Gastroesophageal sphincter (tissue), 4 donors: ENCODE data around the gene CNPY4. TPM values are rescaled to one million over a fixed set of nuclear protein-coding genes. Genes with fewer than 3 reads are reported as not detected.
A peak's percentile ranks its signal among the peaks of the same experiment; 100 is the strongest.

Experiments used
- ATAC-seq: fragments of 150-250 bp; one replicate; pipeline ENCODE4 v1.9.1; 2016; ENCODE audit warnings: mild to moderate bottlenecking, moderate library complexity
- H3K27ac ChIP-seq, 4 donors: fragments of 200-600 bp; sonication (generic) in 3 of 4; 1 replicate in 3 of 4; 2 replicates in 1 of 4; pipeline ENCODE4 v1.5.1; 2016 to 2019
- H3K27me3 ChIP-seq: fragments of 200-600 bp; sonication (generic); one replicate; pipeline ENCODE4 v1.5.1; 2019
- H3K36me3 ChIP-seq, 2 donors: fragments of 200-600 bp; sonication (generic); one replicate each; pipeline ENCODE4 v1.5.1; 2019; ENCODE audit warnings: control low read depth in 1 of 2
- H3K4me1 ChIP-seq, 3 donors: fragments of 200-600 bp; sonication (generic); 1 replicate in 2 of 3; 2 replicates in 1 of 3; pipeline ENCODE4 v1.5.1; 2016 to 2019; ENCODE audit warnings: control low read depth in 2 of 3
- H3K4me3 ChIP-seq, 2 donors: fragments of 200-600 bp; sonication (generic); one replicate each; pipeline ENCODE4 v1.5.1; 2019; ENCODE audit warnings: mild to moderate bottlenecking in 1 of 2, moderate library complexity in 1 of 2
- H3K9me3 ChIP-seq, 3 donors: fragments of 200-600 bp; sonication (generic); one replicate each; pipeline ENCODE4 v1.5.1; 2017 to 2019; ENCODE audit warnings: control low read depth in 2 of 3
- EP300 ChIP-seq: sonication (generic); formaldehyde crosslinking; IDR thresholded peaks from one replicate; pipeline ENCODE4 v1.6.1; 2017; ENCODE audit warnings: antibody characterized with exemption, mild to moderate bottlenecking
- POLR2A ChIP-seq, 2 donors: fragments of 450-650 bp; IDR thresholded peaks; one replicate each; pipeline ENCODE4 v1.6.1; 2017; ENCODE audit warnings: antibody characterized with exemption in 2 of 2, mild to moderate bottlenecking in 2 of 2, moderate library complexity in 1 of 2
- POLR2AphosphoS5 ChIP-seq: sonication (generic); formaldehyde crosslinking; IDR thresholded peaks from one replicate; pipeline ENCODE4 v1.6.1; 2017; ENCODE audit warnings: antibody characterized with exemption
- WGBS, 2 donors: methylation state at CpG; one replicate each; pipeline ENCODE4 v1.1.5; 2018; ENCODE audit warnings: low coverage in 1 of 2; 5-methylcytosine and 5-hydroxymethylcytosine counted together
- total RNA-seq, 4 donors: library from RNA; depleted of rRNA; stranded (reverse); fragments of >200 nt; gene quantifications; one replicate each; pipeline ENCODE4 v1.1.0, GENCODE V29; 2016
- TF ChIP-seq, protein P1 (sequence below), 4 experiments: fragments of 200-600 bp in 2 of 4; fragments of 450-650 bp in 2 of 4; sonication (generic) in 1 of 4; IDR thresholded peaks; one replicate each; pipeline ENCODE4 v1.5.1; 2017 to 2019; ENCODE audit warnings: antibody characterized with exemption in 4 of 4, mild to moderate bottlenecking in 2 of 4, moderate library complexity in 2 of 4

CNPY4 gene
- total RNA-seq, 4 donors from 2014 or later: 13.0 to 21.0 (median 14.8) TPM

DNA sequence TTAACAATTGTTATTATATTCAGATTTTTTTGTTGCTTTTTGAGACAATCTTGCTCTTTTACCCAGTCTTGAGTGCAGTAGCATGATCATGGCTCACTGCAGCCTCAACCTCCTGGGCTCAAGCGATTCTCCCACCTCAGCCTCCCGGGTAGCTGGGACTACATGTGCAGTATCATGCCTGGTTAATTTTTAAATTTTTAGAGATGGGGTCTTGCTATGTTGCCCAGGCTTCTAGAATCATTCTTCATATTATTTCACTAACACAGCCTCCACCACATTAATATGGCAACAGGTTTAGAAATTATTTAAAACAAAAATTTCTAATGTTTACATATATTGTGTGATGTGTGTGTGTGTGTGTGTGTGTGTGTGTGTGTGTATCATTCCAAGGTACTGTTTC is 27.8 kb downstream of the CNPY4 start:
- no peak for TF ChIP-seq POLR2A (IDR thresholded peaks at IDR 0.05)
- no peak for TF ChIP-seq EP300
- TF ChIP-seq POLR2AphosphoS5: no peak
- Histone ChIP-seq H3K9me3 (no peaks in the 10 kb centered on the region), H3K27ac (no peak overlapping the region), H3K4me3 (no peak overlapping the region), H3K4me1 (peaks cover 0 to 32% (median 5%) of the 10 kb centered on the region in 3 donors), H3K27me3 (no peaks in the 10 kb centered on the region), H3K36me3 (peaks cover 0 to 11% of the 10 kb centered on the region in 2 donors)
- 85 to 100% methylated on average over 2 of the region's 2 CpGs for WGBS, 2 donors
- ATAC-seq: no peak

DNA sequence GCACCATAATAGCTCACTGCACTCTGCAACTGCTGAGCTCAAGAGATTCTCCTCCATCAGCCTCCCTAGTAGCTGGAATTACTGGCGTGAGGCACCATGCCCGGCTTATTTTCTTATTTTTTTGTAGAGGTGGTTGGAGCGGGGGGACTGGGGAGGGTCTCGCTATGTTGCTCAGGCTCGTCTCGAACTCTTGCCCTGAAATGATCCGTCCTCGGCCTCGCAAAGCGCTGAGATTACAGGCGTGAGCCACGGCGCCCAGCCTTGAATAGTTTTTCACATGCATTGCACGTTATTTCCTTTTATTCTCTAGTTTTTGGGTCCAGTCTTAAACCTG is 28.8 kb downstream of the CNPY4 start:
- ATAC-seq: no peak

DNA sequence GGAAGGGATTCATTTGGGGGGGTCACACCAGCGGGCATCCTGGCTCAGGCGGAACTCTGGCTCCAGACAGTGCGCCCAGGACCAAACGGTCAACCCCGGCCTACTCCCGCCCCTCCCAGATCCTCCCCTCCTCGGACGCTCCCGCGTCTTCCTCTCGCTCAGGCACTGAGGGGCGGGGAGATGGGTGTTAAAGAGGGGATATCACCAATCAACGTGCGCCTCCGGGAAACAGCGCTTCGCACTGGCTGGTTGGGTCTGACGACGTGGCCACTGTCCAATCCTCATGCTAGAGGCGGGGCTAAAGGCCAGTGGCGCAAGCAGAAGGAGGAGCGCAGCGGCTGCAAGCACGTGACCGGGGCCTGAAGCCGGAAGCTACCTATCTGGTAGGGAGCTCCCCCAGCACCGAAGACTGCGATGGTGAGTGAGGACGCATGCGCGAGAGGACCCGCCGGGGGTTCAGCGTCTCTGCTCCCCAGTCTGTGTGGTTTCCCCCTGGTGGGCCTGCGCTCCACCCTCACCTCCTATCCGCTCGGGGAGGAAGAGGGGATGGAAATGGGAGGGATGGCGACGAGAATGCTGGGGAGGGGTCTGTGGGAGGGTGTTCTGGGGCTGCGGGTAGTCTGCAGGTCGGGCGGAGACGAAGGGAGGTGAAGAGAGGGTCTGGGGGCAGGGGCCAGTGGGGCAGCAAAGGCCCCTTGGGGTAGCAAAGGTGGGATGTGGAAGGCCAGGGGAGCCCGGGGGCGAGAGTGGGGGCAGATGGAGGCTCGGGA is 29.3 kb downstream of the CNPY4 start, which contains the start of gene LAMTOR4:
TSS of gene LAMTOR4 (plus strand) at position 360 of the 770 bp plus-strand sequence. CDS start at position 415, 55 bp downstream.
- H3K27ac ChIP-seq: peak within 1 kb of the TSS; percentile 87 to 92 (median 90)
- no peaks in the 10 kb centered on the region for H3K9me3 ChIP-seq
- 0% methylated on average over 2 to 10 of the region's 46 CpGs for WGBS, 2 donors
- H3K27me3 ChIP-seq: no peaks in the 10 kb centered on the region
- peak; percentile 100 for ATAC-seq
- no peak for TF ChIP-seq EP300
- TF ChIP-seq, protein P1, sequence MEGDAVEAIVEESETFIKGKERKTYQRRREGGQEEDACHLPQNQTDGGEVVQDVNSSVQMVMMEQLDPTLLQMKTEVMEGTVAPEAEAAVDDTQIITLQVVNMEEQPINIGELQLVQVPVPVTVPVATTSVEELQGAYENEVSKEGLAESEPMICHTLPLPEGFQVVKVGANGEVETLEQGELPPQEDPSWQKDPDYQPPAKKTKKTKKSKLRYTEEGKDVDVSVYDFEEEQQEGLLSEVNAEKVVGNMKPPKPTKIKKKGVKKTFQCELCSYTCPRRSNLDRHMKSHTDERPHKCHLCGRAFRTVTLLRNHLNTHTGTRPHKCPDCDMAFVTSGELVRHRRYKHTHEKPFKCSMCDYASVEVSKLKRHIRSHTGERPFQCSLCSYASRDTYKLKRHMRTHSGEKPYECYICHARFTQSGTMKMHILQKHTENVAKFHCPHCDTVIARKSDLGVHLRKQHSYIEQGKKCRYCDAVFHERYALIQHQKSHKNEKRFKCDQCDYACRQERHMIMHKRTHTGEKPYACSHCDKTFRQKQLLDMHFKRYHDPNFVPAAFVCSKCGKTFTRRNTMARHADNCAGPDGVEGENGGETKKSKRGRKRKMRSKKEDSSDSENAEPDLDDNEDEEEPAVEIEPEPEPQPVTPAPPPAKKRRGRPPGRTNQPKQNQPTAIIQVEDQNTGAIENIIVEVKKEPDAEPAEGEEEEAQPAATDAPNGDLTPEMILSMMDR (IDR thresholded peaks at IDR 0.05): peak in 1 of 4 experiments; percentile 9
- peak; percentile 56 to 73 for TF ChIP-seq POLR2A (IDR thresholded peaks at IDR 0.05)
- TF ChIP-seq POLR2AphosphoS5: peak; percentile 73
- H3K4me1 ChIP-seq: peaks cover 0 to 33% (median 5%) of the 10 kb centered on the region in 3 donors
- peak within 1 kb of the TSS; percentile 92 to 93 for H3K4me3 ChIP-seq
- peaks cover 0 to 23% of the 10 kb centered on the region in 2 donors for H3K36me3 ChIP-seq

More for the DNA sequence above, 28.8 kb downstream of the CNPY4 start:
- Histone ChIP-seq H3K27me3 (no peaks in the 10 kb centered on the region), H3K4me3 (peak overlapping the region; percentile 8 to 92), H3K27ac (peak overlapping the region; percentile 2 to 91 (median 86)), H3K36me3 (peaks cover 0 to 18% of the 10 kb centered on the region in 2 donors), H3K4me1 (peaks cover 0 to 33% (median 5%) of the 10 kb centered on the region in 3 donors), H3K9me3 (no peaks in the 10 kb centered on the region)
- TF ChIP-seq POLR2A (IDR thresholded peaks at IDR 0.05): no peak
- TF ChIP-seq, protein P1 (IDR thresholded peaks at IDR 0.05): no peak
- no peak for TF ChIP-seq EP300
- no peak for TF ChIP-seq POLR2AphosphoS5
- WGBS, 2 donors: 5 to 10% methylated on average over 4 to 6 of the region's 14 CpGs

DNA sequence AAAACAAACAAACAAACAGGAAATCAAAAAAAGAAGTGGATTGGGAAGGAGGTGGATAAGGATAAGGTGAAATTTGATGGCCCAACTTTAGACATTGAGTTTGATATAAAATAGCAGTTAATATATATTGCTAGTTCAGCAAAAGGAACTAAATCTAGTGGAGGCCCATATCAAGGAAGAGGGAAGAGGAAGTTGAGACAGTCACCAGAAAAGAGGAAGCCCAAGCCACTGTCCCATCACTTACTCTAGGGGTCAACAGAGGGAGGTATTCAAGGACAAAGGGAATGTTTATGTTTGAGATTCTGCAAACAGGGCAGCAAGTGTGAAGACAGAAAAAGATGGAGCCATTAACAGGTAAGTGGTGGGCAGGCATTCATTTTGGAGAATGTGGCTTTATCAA is 33.0 kb downstream of the CNPY4 start:
- Histone ChIP-seq H3K9me3 (no peaks in the 10 kb centered on the region), H3K27me3 (no peaks in the 10 kb centered on the region), H3K27ac (peak overlapping the region in 1 of 4 donors; percentile 29), H3K4me3 (no peak overlapping the region), H3K4me1 (peaks cover 0 to 52% (median 11%) of the 10 kb centered on the region in 3 donors), H3K36me3 (peaks cover 0 to 59% of the 10 kb centered on the region in 2 donors)
- TF ChIP-seq POLR2A (IDR thresholded peaks at IDR 0.05) (no peak), POLR2AphosphoS5 (no peak), EP300 (no peak)
- TF ChIP-seq, protein P1 (IDR thresholded peaks at IDR 0.05): no peak
- ATAC-seq: no peak

DNA sequence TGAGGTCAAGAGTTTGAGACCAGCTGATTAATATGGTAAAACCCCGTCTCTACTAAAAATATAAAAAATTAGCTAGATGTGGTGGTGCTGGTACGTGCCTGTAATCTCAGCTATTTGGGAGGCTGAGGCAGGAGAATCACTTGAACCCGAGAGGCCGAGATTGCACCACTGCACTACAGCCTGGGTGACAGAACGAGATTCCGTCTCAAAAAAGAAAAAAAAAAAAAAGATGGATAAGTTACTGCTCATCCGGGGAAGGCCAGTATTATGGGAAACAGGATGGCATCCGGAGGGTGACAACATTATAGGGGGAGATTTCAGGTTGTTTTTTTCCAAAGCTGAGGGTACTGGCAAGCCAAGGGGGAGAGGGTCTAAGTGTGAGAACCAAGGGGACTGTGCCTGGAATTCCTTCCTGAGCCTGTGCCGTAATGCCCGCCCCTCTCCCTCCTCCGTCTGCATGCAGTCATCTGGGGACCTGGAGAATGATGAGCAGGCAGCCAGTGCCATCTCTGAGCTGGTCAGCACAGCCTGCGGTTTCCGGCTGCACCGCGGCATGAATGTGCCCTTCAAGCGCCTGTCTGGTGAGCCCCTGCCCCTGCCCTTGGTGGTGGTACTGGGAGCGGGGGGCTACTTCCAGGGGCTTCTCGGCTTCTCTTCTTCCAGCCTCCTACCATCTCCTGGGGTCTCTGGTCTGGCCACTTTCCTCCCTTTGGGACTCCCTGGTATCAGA is 33.7 kb downstream of the CNPY4 start:
- Histone ChIP-seq H3K27ac (no peak overlapping the region), H3K36me3 (peaks cover 0 to 59% of the 10 kb centered on the region in 2 donors), H3K27me3 (no peaks in the 10 kb centered on the region), H3K4me3 (no peak overlapping the region), H3K4me1 (peaks cover 0 to 57% (median 18%) of the 10 kb centered on the region in 3 donors), H3K9me3 (no peaks in the 10 kb centered on the region)
- 71 to 84% methylated on average over 10 to 16 of the region's 18 CpGs for WGBS, 2 donors
- ATAC-seq: no peak
- TF ChIP-seq EP300 (no peak), POLR2A (IDR thresholded peaks at IDR 0.05) (no peak), POLR2AphosphoS5 (no peak)
- TF ChIP-seq, protein P1 (IDR thresholded peaks at IDR 0.05): no peak
